IPS DF 6.9 (cell line): Measurements from ENCODE around the gene UTP20.

Experiments used
- DNase-seq: peaks from one replicate; pipeline ENCODE4 v3.0.0-alpha.2; 2013; ENCODE audit warnings: low read depth, low spot score
- H3K27ac ChIP-seq: one replicate; pipeline ENCODE4 v1.5.1; 2013; ENCODE audit warnings: low read length, control low read depth
- H3K27me3 ChIP-seq: 2 replicates; pipeline ENCODE4 v1.6.1; 2013; ENCODE audit warnings: mild to moderate bottlenecking, low read length; ENCODE audit not compliant: control insufficient read depth, insufficient read depth
- H3K36me3 ChIP-seq: 2 replicates; pipeline ENCODE4 v1.6.1; 2013; ENCODE audit warnings: low read length; ENCODE audit not compliant: control insufficient read depth, insufficient read depth
- H3K4me1 ChIP-seq: 2 replicates; pipeline ENCODE4 v1.6.1; 2013; ENCODE audit warnings: low read length; ENCODE audit not compliant: control insufficient read depth, insufficient read depth
- H3K4me3 ChIP-seq: 2 replicates; pipeline ENCODE4 v1.5.1; 2013; ENCODE audit warnings: mild to moderate bottlenecking, low read length
- H3K9me3 ChIP-seq: 2 replicates; pipeline ENCODE4 v1.6.1; 2013; ENCODE audit warnings: low read length, inconsistent platforms; ENCODE audit not compliant: control insufficient read depth, insufficient read depth
- WGBS: extraction: QIAGEN DNeasy Blood & Tissue Kit; methylation state at CpG from one replicate; pipeline ENCODE4 v1.1.7; 2013; ENCODE audit warnings: mixed read lengths, missing lambda C conversion rate; ENCODE audit not compliant: insufficient read length, insufficient coverage; 5-methylcytosine and 5-hydroxymethylcytosine counted together

The UTP20 gene

DNA sequence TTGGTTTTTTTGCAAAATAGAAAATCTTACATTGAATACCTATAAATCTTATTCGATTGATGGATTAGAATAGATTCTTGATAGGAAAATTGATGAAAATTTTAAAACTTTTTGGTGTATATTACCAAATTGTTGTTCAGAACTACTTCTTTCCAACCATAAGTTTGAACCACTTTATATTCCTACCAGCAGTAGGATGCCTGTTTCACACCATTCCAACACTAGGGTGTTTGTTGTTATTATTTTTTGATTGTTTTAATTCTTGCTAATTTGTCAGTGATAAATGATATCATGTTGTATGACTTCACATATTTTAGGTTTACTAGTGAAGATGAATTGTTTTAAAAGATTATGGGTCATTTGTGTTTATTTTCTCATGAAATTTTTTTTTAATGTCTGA, 43.4 kb downstream of the UTP20 start:
- no peaks in the 10 kb centered on the region for H3K27me3 ChIP-seq
- no peak for DNase-seq
- no peaks in the 10 kb centered on the region for H3K9me3 ChIP-seq
- H3K4me3 ChIP-seq = no peak overlapping the region
- no CpG with 5 or more reads among the region's 1 CpG for WGBS
- no peaks in the 10 kb centered on the region; the same call in 1 of the 2 replicates for H3K36me3 ChIP-seq
- no peaks in the 10 kb centered on the region for H3K4me1 ChIP-seq
- no peak overlapping the region for H3K27ac ChIP-seq

DNA sequence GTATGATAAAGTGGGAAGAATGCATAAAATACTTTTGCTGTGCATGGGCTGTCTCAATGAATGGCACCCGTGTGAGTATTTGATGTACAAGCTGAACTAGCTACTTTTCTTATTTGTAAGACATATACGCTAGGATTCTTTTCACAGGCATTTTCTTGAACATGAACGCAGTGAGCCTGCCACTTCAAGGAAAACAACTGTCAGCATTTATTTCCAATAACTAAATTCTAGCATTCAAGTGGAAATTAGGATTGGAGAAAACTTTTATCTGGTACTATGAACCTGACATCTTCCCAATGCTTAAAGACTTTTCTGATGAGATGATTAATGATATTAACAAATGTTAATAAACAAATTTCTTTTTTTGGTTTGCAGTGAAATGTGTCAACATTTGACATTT, 45.7 kb downstream of the UTP20 start:
- Histone ChIP-seq H3K4me1 (no peaks in the 10 kb centered on the region), H3K36me3 (peaks cover 6% of the 10 kb centered on the region; the same call in 1 of the 2 replicates), H3K4me3 (no peak overlapping the region), H3K27me3 (no peaks in the 10 kb centered on the region), H3K9me3 (no peaks in the 10 kb centered on the region), H3K27ac (no peak overlapping the region)
- no peak for DNase-seq
- no CpG with 5 or more reads among the region's 3 CpGs for WGBS

DNA sequence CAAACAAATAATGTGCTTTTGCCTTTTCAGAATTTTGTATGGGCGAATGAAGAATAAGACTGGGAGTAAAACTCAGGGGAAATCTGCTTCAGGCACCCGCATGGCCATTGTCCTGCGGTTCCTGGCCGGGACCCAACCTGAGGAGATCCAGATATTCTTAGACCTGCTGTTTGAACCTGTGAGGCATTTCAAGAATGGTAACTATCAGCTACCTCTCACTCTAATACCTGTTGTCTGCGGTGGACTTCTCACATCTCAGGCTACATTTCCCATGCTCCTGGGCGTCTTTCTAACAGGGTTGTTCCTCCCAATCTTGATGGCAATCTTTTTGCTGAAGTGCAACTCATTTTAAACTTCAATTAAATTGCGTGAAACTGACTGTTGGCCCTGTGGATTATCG, 47.1 kb downstream of the UTP20 start:
- no peak overlapping the region for H3K27ac ChIP-seq
- H3K4me1 ChIP-seq = no peaks in the 10 kb centered on the region
- no peaks in the 10 kb centered on the region for H3K27me3 ChIP-seq
- peaks cover 6% of the 10 kb centered on the region; the same call in 1 of the 2 replicates for H3K36me3 ChIP-seq
- H3K4me3 ChIP-seq = no peak overlapping the region
- no peak for DNase-seq
- no peaks in the 10 kb centered on the region for H3K9me3 ChIP-seq
- no CpG with 5 or more reads among the region's 8 CpGs for WGBS

DNA sequence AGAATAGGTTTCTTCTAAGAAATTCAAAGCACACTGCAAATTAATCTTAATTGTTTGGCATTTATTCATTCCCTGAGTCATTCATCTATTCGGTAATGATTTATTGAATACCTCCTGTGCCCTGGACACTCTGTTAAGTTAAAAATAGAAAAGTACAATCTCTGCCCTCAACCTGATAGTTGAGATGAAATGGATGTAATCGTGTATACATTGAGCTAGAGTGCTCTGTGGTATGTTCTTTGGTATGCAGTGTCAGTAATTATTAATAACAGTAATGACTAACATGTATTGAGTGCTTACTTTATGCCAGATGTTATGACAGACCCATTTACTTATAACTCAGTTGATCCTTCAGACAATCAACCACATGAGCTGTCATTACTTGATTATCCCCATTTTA, 47.6 kb downstream of the UTP20 start:
- Histone ChIP-seq H3K27me3 (no peaks in the 10 kb centered on the region), H3K4me1 (no peaks in the 10 kb centered on the region), H3K9me3 (no peaks in the 10 kb centered on the region), H3K4me3 (no peak overlapping the region), H3K36me3 (peaks cover 6% of the 10 kb centered on the region; the same call in 1 of the 2 replicates), H3K27ac (no peak overlapping the region)
- DNase-seq = no peak
- WGBS = no CpG with 5 or more reads among the region's 2 CpGs

DNA sequence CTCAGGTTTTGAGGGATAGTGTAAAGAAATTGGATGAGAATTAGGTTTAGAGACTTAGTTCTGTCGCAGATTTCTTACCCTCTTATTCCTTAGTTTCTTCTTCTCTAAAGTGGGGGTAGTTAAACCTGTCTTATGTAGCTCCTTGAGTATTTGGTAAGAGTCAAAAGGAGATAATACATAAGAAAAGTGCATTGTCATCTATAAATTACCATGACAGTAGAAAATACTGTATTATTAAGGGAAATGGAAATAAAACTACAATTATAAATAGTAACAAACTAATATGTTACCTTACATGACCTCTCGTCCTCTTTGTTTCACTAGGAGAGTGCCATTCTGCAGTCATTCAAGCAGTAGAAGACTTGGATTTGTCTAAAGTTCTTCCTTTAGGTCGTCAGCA, 49.0 kb downstream of the UTP20 start:
- H3K4me1 ChIP-seq = no peaks in the 10 kb centered on the region
- H3K27ac ChIP-seq = no peak overlapping the region
- H3K9me3 ChIP-seq = no peaks in the 10 kb centered on the region
- no peak overlapping the region for H3K4me3 ChIP-seq
- no CpG with 5 or more reads among the region's 3 CpGs for WGBS
- H3K36me3 ChIP-seq = peaks cover 6% of the 10 kb centered on the region; the same call in 1 of the 2 replicates
- no peaks in the 10 kb centered on the region for H3K27me3 ChIP-seq
- DNase-seq = no peak

DNA sequence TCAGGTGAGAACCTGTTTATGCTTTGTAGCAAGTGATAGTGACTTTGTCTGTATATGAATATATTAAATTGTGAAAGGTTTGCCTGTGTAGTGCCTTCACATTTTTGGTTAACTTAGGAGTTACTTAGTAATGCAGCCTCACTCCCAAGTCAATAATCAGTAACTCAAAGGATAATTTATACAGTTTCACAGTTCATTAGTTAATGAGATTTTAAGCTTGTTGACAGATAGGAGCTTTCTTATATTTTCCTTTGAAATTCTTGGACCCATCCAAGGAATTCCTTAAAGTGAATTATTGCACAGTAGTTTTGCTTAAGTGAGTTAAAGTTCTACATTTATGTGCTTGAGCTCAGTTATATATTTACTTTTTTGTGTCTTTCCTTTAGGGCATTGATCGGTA, 50.7 kb downstream of the UTP20 start:
- Histone ChIP-seq H3K9me3 (no peaks in the 10 kb centered on the region), H3K27ac (no peak overlapping the region)
- WGBS = no CpG with 5 or more reads among the region's 1 CpG

DNA sequence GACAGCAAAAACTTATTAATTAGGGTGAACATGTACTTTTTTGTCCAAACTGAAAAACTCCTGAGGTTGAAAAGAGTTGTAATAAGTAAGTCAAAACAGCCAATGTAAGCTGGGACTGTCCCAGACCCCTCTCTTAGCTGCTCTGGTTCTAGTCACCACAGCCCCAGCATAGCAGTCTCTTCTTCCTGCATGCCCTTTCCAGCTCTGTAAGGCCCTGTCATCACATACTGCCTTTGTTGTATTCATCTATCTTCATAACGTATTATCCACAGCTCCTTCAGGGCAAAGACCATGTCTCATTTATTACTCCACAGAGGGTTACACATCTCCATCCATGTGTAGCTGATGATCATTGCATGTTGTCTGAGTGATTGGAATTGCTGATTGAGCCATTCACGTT, 56.5 kb downstream of the UTP20 start:
- Histone ChIP-seq H3K9me3 (no peaks in the 10 kb centered on the region), H3K27ac (no peak overlapping the region), H3K27me3 (no peaks in the 10 kb centered on the region), H3K36me3 (peaks cover 2% of the 10 kb centered on the region; the same call in 1 of the 2 replicates), H3K4me3 (no peak overlapping the region), H3K4me1 (no peaks in the 10 kb centered on the region)
- no peak for DNase-seq
- no CpG with 5 or more reads among the region's 2 CpGs for WGBS

More for the DNA sequence above, 50.7 kb downstream of the UTP20 start:
- no peaks in the 10 kb centered on the region for H3K4me1 ChIP-seq
- peaks cover 6% of the 10 kb centered on the region; the same call in 1 of the 2 replicates for H3K36me3 ChIP-seq
- DNase-seq = no peak
- H3K27me3 ChIP-seq = no peaks in the 10 kb centered on the region
- no peak overlapping the region for H3K4me3 ChIP-seq

DNA sequence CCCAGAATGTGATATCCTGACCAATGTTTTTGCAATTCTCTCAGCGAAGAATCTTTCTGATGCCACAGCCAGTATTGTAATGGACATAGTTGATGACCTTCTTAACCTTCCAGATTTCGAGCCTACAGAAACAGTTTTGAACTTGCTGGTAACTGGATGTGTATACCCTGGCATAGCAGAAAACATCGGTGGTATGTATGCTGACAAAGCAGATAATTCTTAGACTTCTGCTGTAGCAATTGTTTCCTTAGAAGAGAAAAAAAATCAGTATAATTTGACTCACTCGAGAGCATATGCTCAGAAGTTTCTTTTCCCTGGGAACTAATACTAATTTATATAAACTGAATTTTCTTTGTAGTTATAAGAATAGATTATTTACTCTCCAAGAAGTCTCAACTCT, 58.2 kb downstream of the UTP20 start:
- no peak for DNase-seq
- H3K36me3 ChIP-seq = peaks cover 2% of the 10 kb centered on the region; the same call in 1 of the 2 replicates
- H3K27me3 ChIP-seq = no peaks in the 10 kb centered on the region
- no peak overlapping the region for H3K4me3 ChIP-seq
- no peaks in the 10 kb centered on the region for H3K9me3 ChIP-seq
- H3K27ac ChIP-seq = no peak overlapping the region
- no peaks in the 10 kb centered on the region for H3K4me1 ChIP-seq
- WGBS = no CpG with 5 or more reads among the region's 4 CpGs

DNA sequence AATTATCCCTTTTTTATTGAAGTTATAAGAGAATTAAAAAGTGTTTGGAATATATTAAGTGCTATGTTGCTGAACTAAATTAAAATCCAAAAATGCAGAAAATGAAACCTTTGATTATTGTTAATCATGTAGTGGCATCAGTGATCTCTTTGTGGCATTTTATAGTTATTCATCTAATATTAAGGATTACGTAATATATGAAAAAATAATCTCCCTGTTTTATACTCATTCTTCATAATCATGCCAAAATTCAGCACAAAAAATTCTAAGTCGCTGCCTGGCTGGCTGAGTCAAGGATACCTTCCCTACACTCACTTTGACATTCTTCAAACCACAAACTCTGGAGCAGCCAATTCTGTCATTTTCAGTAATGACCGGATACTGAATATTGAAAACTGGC, 64.0 kb downstream of the UTP20 start:
- DNase-seq = no peak
- Histone ChIP-seq H3K9me3 (no peaks in the 10 kb centered on the region), H3K27me3 (no peaks in the 10 kb centered on the region), H3K4me3 (no peak overlapping the region), H3K36me3 (peaks cover 2% of the 10 kb centered on the region; the same call in 1 of the 2 replicates), H3K27ac (no peak overlapping the region), H3K4me1 (no peaks in the 10 kb centered on the region)
- no CpG with 5 or more reads among the region's 3 CpGs for WGBS

DNA sequence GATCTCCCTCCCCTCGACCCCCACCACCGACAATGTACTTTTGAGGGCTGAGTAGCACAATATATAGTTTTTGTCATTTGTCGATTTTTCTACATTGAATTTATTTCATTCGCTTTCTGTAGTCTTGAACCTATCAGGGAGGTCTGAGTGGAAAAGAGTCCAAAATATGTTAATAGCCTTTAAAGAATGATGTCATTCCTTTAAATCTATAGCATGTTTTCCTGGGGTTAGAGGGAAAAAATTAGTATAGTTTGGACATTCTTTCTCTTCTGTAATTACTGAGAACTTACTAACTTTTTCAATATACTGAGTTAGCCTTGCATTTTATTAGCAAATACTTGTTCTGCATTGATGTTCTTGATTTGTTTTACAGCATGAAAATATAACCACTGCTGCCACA, 71.8 kb downstream of the UTP20 start:
- H3K36me3 ChIP-seq = no peaks in the 10 kb centered on the region; the same call in 1 of the 2 replicates
- no CpG with 5 or more reads among the region's 4 CpGs for WGBS

DNA sequence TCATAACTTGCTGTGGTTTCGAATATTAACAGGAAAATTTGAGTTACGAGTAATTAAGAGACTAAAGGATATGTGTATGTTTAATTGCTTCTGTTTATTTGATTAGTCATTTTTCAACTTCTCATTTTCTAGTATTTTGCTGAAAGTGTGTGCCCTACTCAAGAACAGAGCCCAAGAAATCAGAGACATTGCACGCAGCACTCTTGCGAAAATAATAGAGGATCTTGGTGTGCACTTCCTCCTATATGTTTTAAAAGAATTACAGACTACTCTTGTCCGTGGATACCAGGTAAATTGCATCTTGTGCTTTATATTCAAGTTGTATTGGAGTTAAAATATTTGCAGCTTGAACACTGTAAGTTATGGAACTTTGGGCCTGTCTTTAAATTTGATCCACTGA, 76.9 kb downstream of the UTP20 start:
- DNase-seq = no peak
- 100% methylated on average over 2 of the region's 5 CpGs for WGBS
- H3K9me3 ChIP-seq = no peaks in the 10 kb centered on the region
- no peaks in the 10 kb centered on the region for H3K27me3 ChIP-seq
- no peaks in the 10 kb centered on the region for H3K4me1 ChIP-seq
- H3K4me3 ChIP-seq = no peak overlapping the region
- H3K27ac ChIP-seq = no peak overlapping the region
- H3K36me3 ChIP-seq = peaks cover 4% of the 10 kb centered on the region; the same call in 1 of the 2 replicates

More for the DNA sequence above, 71.8 kb downstream of the UTP20 start:
- Histone ChIP-seq H3K27me3 (no peaks in the 10 kb centered on the region), H3K27ac (no peak overlapping the region), H3K4me1 (no peaks in the 10 kb centered on the region), H3K4me3 (no peak overlapping the region), H3K9me3 (no peaks in the 10 kb centered on the region)
- no peak for DNase-seq
